Measurements from ENCODE around the gene ADORA2A. TPM values are rescaled to one million over a fixed set of nuclear protein-coding genes. Genes with fewer than 3 reads are reported as not detected.

ADORA2A gene
- polyA plus RNA-seq, 2 of the 4 experiments (the other 2 are of a cell fraction), result 0.48 to 1.8 TPM

- Histone ChIP-seq H3K9me3 (no peaks in the 10 kb centered on the region), H3K4me1 (no peaks in the 10 kb centered on the region), H3K27ac (no peak overlapping the region), H3K4me3 (no peak overlapping the region), H3K4me2 (no peak overlapping the region)
- WGBS (ENCODE audit: missing lambda C conversion rate), result 97% methylated on average over 2 of the region's 2 CpGs
- ChIA-PET POLR2A (no interaction called here), CTCF (interaction anchor here (1.0 to 1.1 kb wide), 2 partner anchors 10 kb away, joined by 3 read pairs; no protein-coding TSS in a partner anchor)
- FAIRE-seq (no peak), DNase-seq (ENCODE audit: low read depth in 1 of 2, low spot score in 1 of 2) (no peak), ATAC-seq (no peak)
- TF ChIP-seq NR3C1 (IDR thresholded peaks at IDR 0.05) (no peak), GATA3 (IDR thresholded peaks at IDR 0.05; ENCODE audit: borderline replicate concordance) (no peak), RNF2 (IDR thresholded peaks at IDR 0.05; ENCODE audit: borderline replicate concordance, low read depth) (no peak), ELK1 (IDR thresholded peaks at IDR 0.05; ENCODE audit: low read depth, low read length) (no peak), FOSB (CRISPR knock-in tag; IDR thresholded peaks at IDR 0.05) (no peak), HES2 (IDR thresholded peaks at IDR 0.05) (no peak), MAZ (IDR thresholded peaks at IDR 0.05; ENCODE audit: borderline replicate concordance, low read depth, low read length) (no peak), CBX8 (IDR thresholded peaks at IDR 0.05) (no peak), HDAC2 (IDR thresholded peaks at IDR 0.05) (no peak), CEBPB (IDR thresholded peaks at IDR 0.05) (no peak), MAFK (IDR thresholded peaks at IDR 0.05; ENCODE audit: partially characterized antibody) (no peak)
Measured at GRCh38 chr22:24393012-24393559, 34.3 kb upstream of the ADORA2A start.

- 88% methylated on average over 3 of the region's 3 CpGs for WGBS (ENCODE audit: missing lambda C conversion rate)
- ChIA-PET POLR2A (no interaction called here), CTCF (interaction anchor here (1.1 kb wide), 1 partner anchor 9 kb away, joined by 3 read pairs; no protein-coding TSS in a partner anchor)
- DNase-seq (ENCODE audit: low read depth in 1 of 2, low spot score in 1 of 2) (no peak), FAIRE-seq (no peak), ATAC-seq (no peak)
- Histone ChIP-seq H3K4me2 (no peak overlapping the region), H3K4me3 (no peak overlapping the region), H3K4me1 (no peaks in the 10 kb centered on the region), H3K9me3 (no peaks in the 10 kb centered on the region), H3K27ac (no peak overlapping the region)
- TF ChIP-seq MAFK (IDR thresholded peaks at IDR 0.05; ENCODE audit: partially characterized antibody), result no peak
- TF ChIP-seq FOSB (CRISPR knock-in tag; IDR thresholded peaks at IDR 0.05), result no peak
- TF ChIP-seq RAD21 (conservative IDR thresholded peaks at IDR 0.05 in 1 of 2, IDR thresholded peaks at IDR 0.05 in 1 of 2), result no peak
- TF ChIP-seq HMGXB4 (CRISPR knock-in tag; IDR thresholded peaks at IDR 0.05; ENCODE audit: borderline replicate concordance), result no peak
- TF ChIP-seq HES2 (IDR thresholded peaks at IDR 0.05), result no peak
- no peak for TF ChIP-seq POLR2A (IDR thresholded peaks at IDR 0.05; ENCODE audit: low read length)
- no peak for TF ChIP-seq ZC3H11A (IDR thresholded peaks at IDR 0.05)
- no peak for TF ChIP-seq KDM5A (IDR thresholded peaks at IDR 0.05)
- no peak for TF ChIP-seq HEYL (CRISPR knock-in tag; IDR thresholded peaks at IDR 0.05)
- no peak for TF ChIP-seq ZFP36 (IDR thresholded peaks at IDR 0.05; ENCODE audit: borderline replicate concordance, partially characterized antibody)
- no peak for TF ChIP-seq BCL3 (IDR thresholded peaks at IDR 0.05)
- no peak for TF ChIP-seq ZSCAN20 (CRISPR knock-in tag; IDR thresholded peaks at IDR 0.05)
- no peak for TF ChIP-seq FOSL2 (IDR thresholded peaks at IDR 0.05)
- TF ChIP-seq FOSL2 (CRISPR knock-in tag; IDR thresholded peaks at IDR 0.05), result no peak
- TF ChIP-seq HDAC2 (IDR thresholded peaks at IDR 0.05), result no peak
- TF ChIP-seq TFCP2L1 (CRISPR knock-in tag; IDR thresholded peaks at IDR 0.05), result no peak
Measured at GRCh38 chr22:24393848-24394247, 33.6 kb upstream of the ADORA2A start.

Data from A549 (cell line).